Activated T-helper 17 cell treated with anti-CD3 and anti-CD28 coated beads, Interleukin-2, amount 50 U/mL, for 72 hours (primary cell): Measurements from ENCODE around the gene REEP6. TPM values are rescaled to one million over a fixed set of nuclear protein-coding genes. Genes with fewer than 3 reads are reported as not detected.
"Not testable (repeated sequence)": the region's sequence is repeated elsewhere in the genome, so short reads cannot be mapped to it uniquely, and the experiment has no call there.

ENCODE experiments used
- ATAC-seq: fragments of 150-1000 bp; cut with Tn5 transposase; replicated peaks from 2 replicates; pipeline ENCODE4 v1.10.0; 2021; ENCODE audit warnings: mild to moderate bottlenecking, moderate library complexity
- H3K27ac Mint-ChIP-seq: one replicate; pipeline ENCODE4 v1.8.0; 2022; ENCODE audit warnings: mixed read lengths
- H3K27me3 Mint-ChIP-seq: one replicate; pipeline ENCODE4 v1.8.0; 2022; ENCODE audit warnings: mixed read lengths
- H3K36me3 Mint-ChIP-seq: one replicate; pipeline ENCODE4 v1.8.0; 2022; ENCODE audit warnings: low read depth, mild to moderate bottlenecking, mixed read lengths
- H3K4me1 Mint-ChIP-seq: one replicate; pipeline ENCODE4 v1.8.0; 2022; ENCODE audit warnings: mixed read lengths
- H3K4me3 Mint-ChIP-seq: one replicate; pipeline ENCODE4 v1.8.0; 2022; ENCODE audit warnings: mild to moderate bottlenecking, mixed read lengths
- H3K9me3 Mint-ChIP-seq: one replicate; pipeline ENCODE4 v1.8.0; 2022; ENCODE audit warnings: mixed read lengths
- total RNA-seq, 2 donors: library from RNA; stranded (reverse); gene quantifications; one replicate each; pipeline ENCODE4 v1.2.3, GENCODE V29; 2022

Gene REEP6
- total RNA-seq, 2 donors from 2014 or later: 1.7 to 2.2 TPM

DNA sequence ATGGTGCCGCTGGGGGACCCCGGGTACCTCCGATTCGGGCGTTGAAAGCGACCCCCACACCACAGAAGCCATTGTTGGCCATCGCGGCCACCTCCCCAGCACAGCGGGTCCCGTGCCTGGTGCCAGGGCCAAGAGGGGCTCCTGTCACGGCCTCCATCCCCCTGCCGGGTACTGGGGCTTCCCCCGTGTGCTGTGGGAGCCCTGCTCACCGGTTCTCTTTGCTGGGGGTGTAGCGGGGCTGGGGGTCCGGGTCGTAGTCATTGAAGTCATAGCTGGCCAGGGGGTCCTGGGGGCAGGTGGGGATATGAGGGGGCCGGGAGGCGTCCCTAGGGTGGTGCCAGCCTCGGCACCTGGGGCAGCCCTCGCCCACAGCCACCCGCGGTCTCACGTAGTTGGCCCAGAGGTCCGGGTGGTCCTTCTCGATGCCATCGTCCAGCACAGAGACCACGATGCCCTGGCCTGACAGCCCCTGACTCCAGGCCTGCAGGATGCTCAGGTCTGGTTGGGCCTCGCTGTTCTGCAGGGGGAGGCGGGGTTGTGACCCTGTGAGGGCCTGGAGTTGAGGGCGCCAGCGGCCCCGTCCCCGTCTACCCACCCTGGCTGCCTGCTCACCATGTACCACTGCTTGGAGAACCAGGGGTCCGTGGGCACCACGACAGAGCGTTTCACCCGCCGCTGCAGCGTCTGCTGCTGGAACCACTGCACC lies 3.3 kb upstream of the REEP6 start:
- no peak for ATAC-seq
- H3K27ac Mint-ChIP-seq: no peak overlapping the region
- no peaks in the 10 kb centered on the region for H3K9me3 Mint-ChIP-seq
- no peak overlapping the region for H3K4me3 Mint-ChIP-seq
- H3K4me1 Mint-ChIP-seq: peaks cover 4% of the 10 kb centered on the region
- H3K27me3 Mint-ChIP-seq: no peaks in the 10 kb centered on the region
- H3K36me3 Mint-ChIP-seq: no peaks in the 10 kb centered on the region

DNA sequence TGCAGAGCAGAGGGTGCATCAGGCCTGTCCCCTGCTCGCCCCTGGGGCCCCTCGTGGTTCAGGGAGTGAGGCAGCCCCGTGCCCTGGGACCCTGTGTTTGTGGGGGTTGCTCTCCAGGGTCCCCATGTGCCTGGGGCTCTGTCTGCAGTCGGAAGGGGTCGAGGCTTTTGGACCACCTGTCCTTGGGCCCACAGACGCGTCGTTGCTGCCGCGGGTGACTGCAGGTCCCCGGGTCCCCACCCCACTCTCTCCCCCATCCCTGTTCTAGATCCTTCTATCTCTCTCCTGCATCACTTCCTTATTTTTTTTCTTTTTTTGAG lies 2.7 kb upstream of the REEP6 start:
- no peak for ATAC-seq
- Mint-ChIP-seq H3K36me3 (no peaks in the 10 kb centered on the region), H3K27me3 (no peaks in the 10 kb centered on the region), H3K4me1 (peaks cover 4% of the 10 kb centered on the region), H3K4me3 (no peak overlapping the region), H3K9me3 (no peaks in the 10 kb centered on the region), H3K27ac (no peak overlapping the region)

DNA sequence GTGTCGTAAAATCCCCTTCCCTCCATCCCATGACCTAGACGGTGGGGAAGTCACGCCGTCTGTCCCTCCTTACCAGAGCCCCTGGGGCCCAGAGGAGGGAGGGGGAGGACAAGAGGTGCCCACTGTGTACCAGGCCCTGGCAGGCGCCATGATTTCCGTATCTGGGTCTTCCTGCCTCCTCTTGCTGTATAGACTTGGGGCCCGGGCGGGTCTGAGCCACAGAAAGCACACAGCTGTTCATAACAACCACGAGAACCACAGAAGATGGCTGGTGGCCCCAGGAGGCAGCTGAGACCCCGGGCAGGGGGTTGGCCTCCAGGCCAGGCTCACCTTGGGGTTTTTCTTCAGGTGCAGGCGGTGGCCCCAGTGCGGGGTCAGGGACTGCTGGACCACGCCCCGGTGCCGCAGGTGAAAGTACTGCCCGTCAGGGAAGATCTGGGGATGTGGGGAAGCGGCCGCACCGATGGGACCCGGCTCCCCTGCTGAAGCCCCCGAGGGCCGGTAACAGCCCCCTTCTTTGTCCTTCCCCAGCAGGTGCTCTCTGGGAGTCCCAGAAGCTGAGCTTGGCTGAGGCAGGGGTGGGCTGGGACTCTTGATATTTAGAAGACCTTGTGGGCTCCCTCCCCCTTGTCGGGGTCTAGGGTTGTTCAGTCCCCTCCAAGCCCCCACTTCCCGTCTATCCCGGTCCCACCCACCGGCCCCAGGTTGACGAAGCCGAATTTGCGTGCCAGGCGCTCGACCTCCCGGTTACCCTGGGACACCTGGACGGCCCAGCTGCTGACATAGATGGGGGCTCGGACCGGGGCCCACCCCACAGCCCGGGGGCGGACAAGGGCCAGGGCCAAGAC lies 1.3 kb upstream of the REEP6 start:
- H3K27me3 Mint-ChIP-seq: no peaks in the 10 kb centered on the region
- peaks cover 4% of the 10 kb centered on the region for H3K4me1 Mint-ChIP-seq
- peak overlapping the region; percentile 77 for H3K4me3 Mint-ChIP-seq
- H3K9me3 Mint-ChIP-seq: no peaks in the 10 kb centered on the region
- no peak for ATAC-seq
- H3K27ac Mint-ChIP-seq: no peak overlapping the region
- H3K36me3 Mint-ChIP-seq: no peaks in the 10 kb centered on the region

DNA sequence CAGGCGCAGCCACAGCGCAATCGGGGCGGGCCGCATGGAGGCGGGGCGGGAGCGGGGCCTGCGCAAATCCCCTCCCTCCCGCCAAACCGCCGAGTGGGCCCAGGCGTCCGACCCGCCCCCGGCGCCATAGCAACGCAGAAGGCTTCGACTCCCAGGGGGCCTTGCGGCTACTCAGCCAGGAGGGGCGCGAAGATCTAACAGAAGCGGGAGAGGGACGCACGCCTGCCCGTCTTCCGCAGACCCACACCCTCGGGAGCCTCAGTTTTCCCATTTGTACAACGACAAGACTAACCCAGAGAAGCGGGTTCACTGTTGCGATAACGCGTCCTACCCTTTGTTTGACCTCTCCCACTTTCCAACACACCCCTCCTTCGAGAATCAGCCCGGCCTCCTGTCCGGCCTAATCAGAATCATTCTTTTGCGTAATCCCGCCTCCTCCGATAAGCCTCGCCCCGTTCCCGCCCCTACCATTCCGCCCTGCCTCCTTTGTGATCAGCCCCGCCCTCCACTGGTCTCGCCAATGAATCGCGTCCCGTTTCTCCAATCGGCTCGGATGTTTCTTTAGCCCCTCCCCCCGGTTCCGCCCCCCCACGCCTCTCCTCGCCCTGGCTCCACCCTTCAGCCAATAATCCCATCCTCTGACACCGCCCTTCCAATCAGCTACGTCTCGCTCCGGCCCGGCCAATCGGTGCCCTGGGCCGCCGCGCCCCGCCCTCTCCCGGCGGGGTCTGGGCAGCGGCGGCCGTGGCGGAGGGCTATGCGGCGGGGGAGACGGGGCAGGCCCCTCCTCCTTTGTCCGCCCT lies 469 bp upstream of the REEP6 start, which contains the start of gene PCSK4:
Gene PCSK4, minus strand, starts transcription at position 40 of the 803 bp plus-strand sequence. Its CDS starts 4 bp downstream, at position 36.
- ATAC-seq: peak; percentile 94
- H3K27me3 Mint-ChIP-seq: no peaks in the 10 kb centered on the region
- peaks cover 4% of the 10 kb centered on the region for H3K4me1 Mint-ChIP-seq
- peak within 1 kb of the TSS; percentile 47 for H3K27ac Mint-ChIP-seq
- no peaks in the 10 kb centered on the region for H3K9me3 Mint-ChIP-seq
- H3K36me3 Mint-ChIP-seq: no peaks in the 10 kb centered on the region
- H3K4me3 Mint-ChIP-seq: peak within 1 kb of the TSS; percentile 77

DNA sequence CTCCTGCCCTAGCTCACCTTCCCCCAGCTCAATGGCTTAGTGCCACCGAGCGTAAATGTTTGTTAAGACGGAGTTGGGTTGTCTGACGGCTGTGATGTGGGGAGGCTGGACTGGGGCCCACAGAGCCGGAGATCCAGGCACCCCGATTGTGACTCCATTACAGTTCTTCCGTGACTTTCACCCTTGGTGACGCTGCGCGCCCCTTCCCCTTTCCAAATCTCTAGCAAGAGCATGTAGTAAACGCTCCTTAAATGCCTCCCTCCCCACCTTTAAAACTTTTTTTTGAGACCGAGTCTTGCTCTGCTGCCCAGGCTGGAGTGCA lies 829 bp downstream of the REEP6 start:
- peaks cover 4% of the 10 kb centered on the region for H3K4me1 Mint-ChIP-seq
- H3K27me3 Mint-ChIP-seq: no peaks in the 10 kb centered on the region
- H3K27ac Mint-ChIP-seq: no peak overlapping the region
- no peaks in the 10 kb centered on the region for H3K36me3 Mint-ChIP-seq
- ATAC-seq: no peak
- peak overlapping the region; percentile 83 for H3K4me3 Mint-ChIP-seq
- no peaks in the 10 kb centered on the region for H3K9me3 Mint-ChIP-seq

DNA sequence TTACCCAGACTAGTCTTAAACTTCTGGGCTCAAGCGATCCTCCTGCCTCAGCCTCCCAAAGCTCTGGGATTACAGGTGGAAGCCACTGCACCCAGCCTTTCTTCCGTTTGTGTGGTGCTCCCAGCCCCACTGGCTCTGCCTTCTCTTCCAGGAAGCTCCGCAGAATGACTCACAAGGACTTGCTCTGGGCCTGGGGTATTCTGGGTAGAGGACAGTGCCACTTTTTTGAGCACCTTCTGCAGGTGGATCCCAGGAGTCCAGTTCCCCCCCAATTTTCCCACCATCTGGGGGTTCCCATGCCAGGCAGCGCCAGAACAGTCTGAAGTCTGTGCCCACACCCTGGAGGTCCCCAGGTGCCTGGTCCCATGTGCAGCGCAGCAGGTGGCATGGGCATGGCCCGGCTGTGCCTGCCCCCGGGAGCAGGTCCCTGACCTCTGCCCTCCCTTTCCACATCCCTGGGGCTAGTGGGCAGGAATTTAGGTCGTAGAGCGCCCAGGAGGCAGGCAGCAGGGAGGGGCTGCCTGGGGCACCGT lies 1.6 kb downstream of the REEP6 start:
- no peaks in the 10 kb centered on the region for H3K36me3 Mint-ChIP-seq
- H3K9me3 Mint-ChIP-seq: no peaks in the 10 kb centered on the region
- H3K27ac Mint-ChIP-seq: no peak overlapping the region
- ATAC-seq: no peak
- peaks cover 4% of the 10 kb centered on the region for H3K4me1 Mint-ChIP-seq
- H3K27me3 Mint-ChIP-seq: no peaks in the 10 kb centered on the region
- peak overlapping the region; percentile 83 for H3K4me3 Mint-ChIP-seq

DNA sequence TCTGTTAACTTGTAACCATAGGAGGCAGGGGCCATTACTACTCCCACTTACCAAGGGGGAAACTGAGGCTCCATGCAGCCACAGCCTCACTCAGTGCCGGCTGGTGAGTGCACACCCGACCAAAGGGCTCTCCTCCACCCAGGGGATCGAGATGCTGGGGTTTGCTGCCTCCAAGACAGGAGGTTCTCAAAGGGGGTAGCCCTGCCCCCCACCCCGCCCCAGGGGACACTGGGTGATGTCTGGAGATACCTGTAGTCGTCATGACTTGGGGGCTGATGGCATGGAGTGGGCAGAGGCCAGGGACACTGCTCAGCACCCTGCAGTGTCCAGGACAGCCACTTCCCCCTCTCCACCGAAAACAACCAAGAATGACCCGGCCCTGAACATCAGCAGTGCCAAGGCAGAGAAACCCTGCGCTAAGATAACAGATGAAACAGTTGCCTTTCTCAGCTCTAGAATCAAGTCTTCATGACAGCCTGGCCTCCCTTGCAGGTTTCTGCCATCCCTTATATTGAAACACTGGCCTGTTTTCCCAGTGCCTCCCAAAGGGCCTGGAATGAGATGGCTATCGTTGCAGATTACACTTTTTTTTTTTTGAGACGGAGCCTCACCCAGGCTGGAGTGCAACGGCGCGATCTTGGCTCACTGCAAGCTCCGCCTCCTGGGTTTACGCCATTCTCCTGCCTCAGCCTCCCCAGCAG lies 3.3 kb downstream of the REEP6 start:
- H3K36me3 Mint-ChIP-seq: no peaks in the 10 kb centered on the region
- H3K4me1 Mint-ChIP-seq: peaks cover 4% of the 10 kb centered on the region
- ATAC-seq: no peak
- H3K27ac Mint-ChIP-seq: no peak overlapping the region
- H3K4me3 Mint-ChIP-seq: no peak overlapping the region
- H3K27me3 Mint-ChIP-seq: no peaks in the 10 kb centered on the region
- no peaks in the 10 kb centered on the region for H3K9me3 Mint-ChIP-seq

DNA sequence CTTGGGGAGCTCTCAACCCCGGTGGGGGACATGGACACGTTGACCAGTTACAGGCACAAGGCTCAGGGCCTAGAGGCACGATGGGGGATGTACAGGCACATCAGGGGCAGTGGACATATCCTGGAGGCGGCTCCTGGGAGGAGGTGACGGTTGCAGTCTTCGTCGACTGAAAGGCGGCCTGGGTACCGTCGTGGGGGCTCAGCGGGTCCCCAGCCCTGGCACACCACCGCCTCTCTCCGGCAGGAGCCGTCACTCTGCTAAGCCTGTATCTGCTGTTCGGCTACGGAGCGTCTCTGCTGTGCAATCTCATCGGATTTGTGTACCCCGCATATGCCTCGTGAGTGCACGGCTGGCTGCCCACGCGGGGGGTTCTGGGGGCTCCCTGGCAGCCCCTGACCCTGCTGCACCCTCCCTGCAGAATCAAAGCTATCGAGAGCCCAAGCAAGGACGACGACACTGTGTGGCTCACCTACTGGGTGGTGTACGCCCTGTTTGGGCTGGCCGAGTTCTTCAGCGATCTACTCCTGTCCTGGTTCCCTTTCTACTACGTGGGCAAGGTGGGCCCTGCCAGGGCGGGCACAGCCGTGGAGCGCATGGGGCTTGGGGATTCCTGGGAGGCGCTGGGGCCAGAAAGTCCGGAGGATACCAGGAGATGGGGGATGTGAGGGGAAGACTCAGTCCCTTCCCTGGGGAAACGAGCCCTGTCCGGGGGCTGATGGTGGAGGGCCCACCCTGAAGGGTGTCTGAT lies 4.2 kb downstream of the REEP6 start:
- no peak overlapping the region for H3K4me3 Mint-ChIP-seq
- H3K9me3 Mint-ChIP-seq: no peaks in the 10 kb centered on the region
- no peaks in the 10 kb centered on the region for H3K27me3 Mint-ChIP-seq
- no peak overlapping the region for H3K27ac Mint-ChIP-seq
- no peak for ATAC-seq
- peaks cover 4% of the 10 kb centered on the region for H3K4me1 Mint-ChIP-seq
- no peaks in the 10 kb centered on the region for H3K36me3 Mint-ChIP-seq

DNA sequence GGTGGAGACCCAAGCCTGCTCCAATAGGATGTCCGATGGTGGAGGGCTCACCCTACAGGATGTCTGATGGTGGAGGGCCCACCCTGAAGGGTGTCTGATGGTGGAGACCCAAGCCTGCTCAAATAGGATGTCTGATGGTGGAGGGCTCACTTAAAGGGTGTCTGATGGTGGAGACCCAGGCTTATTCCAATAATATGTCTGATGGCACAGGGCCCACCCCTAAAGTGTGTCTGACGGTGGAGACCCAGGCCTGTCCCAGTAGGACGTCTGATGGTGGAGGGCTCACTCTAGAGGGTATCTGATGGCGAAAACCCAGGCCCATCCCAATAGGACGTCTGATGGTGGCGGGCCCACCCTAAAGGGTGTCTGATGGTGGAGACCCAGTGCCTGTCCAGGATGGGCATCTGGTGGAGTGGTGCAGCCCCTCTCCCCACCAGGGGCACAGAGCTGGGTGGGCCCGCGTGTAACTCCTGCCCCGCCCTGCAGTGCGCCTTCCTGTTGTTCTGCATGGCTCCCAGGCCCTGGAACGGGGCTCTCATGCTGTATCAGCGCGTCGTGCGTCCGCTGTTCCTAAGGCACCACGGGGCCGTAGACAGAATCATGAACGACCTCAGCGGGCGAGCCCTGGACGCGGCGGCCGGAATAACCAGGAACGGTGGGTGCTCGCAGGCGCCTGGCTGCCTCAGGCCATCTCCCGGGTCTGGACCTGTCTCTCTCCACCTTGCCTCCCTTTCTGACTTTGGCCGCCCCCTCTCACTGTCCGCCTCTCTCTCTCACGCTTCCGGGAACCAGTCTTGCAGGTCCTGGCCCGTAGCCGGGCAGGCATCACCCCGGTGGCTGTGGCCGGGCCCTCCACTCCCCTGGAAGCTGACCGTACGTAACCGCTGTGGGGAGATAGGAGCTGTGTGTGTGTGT lies 5.1 kb downstream of the REEP6 start:
- Mint-ChIP-seq H3K4me1 (no peaks in the 10 kb centered on the region), H3K27me3 (no peaks in the 10 kb centered on the region), H3K27ac (no peak overlapping the region), H3K4me3 (no peak overlapping the region), H3K9me3 (no peaks in the 10 kb centered on the region), H3K36me3 (no peaks in the 10 kb centered on the region)
- no peak for ATAC-seq

DNA sequence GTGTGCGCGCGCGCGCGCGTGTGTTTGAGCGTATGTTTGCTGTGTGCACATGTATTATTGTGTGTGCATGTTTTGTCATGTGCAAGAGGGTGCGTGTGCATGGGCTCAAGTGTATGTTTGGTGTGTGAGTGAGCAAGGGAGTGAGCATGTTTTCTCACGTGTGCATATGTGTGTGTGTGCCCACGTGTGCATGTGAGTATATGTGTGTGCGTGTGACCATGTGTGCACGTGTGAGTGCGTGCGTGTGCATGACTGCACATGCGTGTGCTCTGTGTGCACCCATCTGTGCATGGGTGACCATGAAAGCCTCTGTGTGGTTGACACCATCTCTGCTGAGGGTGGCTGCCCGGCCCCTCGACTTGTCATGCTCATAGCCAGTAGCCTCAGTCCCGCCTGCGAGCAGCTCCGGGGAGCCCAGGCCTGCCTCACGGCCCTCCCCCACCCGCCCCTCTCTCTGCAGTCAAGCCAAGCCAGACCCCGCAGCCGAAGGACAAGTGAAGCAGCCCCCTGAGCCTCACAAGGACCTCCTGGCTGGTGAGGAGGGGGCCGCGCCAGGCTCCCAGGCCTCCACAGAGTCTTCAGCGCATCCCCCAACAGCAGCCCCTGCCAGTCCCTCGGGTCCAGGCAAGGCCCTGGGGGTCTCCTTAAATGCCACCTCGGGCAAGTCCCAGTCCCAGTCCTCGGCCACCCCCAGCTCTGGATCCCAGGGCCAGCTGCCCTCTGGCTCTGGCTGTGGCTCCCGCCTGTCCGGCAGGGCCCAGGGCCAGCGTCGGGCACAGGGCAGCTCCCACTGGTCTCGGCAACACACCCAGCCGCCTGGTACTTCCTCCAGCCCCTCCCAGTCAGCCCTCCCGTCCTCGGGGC lies 6.0 kb downstream of the REEP6 start:
- H3K27ac Mint-ChIP-seq: no peak overlapping the region
- H3K36me3 Mint-ChIP-seq: no peaks in the 10 kb centered on the region
- no peaks in the 10 kb centered on the region for H3K4me1 Mint-ChIP-seq
- no peak for ATAC-seq
- no peak overlapping the region for H3K4me3 Mint-ChIP-seq
- H3K9me3 Mint-ChIP-seq: no peaks in the 10 kb centered on the region
- no peaks in the 10 kb centered on the region for H3K27me3 Mint-ChIP-seq

DNA sequence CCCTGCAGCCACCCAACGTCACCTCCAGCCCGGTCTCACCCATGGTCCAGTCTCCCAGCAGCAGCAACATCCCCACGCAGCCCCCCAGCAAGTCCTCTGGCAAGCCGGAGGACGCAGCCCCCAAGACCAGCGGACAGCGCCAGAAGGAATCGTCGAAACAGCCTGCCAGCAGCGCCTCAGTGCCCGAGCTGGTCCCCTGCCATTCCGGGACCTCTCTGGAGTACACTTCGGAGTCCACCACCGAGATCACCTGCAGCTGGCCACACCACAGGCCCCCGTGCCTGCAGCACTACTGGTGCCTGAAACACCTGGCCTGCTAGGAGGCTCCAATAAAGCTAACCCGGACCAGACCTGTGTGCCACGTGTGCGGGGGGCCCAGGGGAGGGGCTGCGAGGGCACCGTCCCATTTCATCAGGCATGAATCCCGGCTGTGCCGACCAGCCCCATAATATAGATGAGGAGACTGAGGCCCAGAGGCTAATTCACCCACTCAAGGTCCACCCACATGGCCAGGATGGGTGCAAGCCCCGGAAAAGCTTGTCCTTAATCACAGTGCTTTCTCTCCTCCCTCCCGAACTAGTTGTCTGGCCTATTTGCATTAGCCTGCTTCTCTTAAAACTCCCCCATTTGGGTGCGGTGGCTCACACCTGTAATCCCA lies 6.7 kb downstream of the REEP6 start:
- Mint-ChIP-seq H3K9me3 (no peaks in the 10 kb centered on the region), H3K27me3 (no peaks in the 10 kb centered on the region), H3K27ac (no peak overlapping the region), H3K4me3 (no peak overlapping the region), H3K4me1 (no peaks in the 10 kb centered on the region), H3K36me3 (no peaks in the 10 kb centered on the region)
- no peak for ATAC-seq

DNA sequence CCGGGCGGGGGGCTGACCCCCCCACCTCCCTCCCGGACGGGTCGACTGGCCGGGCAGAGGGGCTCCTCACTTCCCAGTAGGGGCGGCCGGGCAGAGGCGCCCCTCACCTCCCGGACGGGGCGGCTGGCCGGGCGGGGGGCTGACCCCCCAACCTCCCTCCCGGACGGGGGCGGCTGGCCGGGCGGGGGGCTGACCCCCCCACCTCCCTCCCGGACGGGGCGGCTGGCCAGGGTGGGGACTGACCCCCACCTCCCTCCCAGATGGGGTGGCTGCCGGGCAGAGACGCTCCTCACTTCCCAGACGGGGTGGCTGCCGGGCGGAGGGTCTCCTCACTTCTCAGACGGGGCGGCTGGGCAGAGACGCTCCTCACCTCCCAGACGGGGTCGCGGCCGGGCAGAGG lies 8.2 kb downstream of the REEP6 start:
- H3K27ac Mint-ChIP-seq, H3K9me3 Mint-ChIP-seq, H3K4me1 Mint-ChIP-seq, ATAC-seq, H3K27me3 Mint-ChIP-seq, H3K36me3 Mint-ChIP-seq, H3K4me3 Mint-ChIP-seq: not testable (repeated sequence)
